Caco-2 (cell line): Measurements from ENCODE around the gene CDKL4. TPM values are rescaled to one million over a fixed set of nuclear protein-coding genes. Genes with fewer than 3 reads are reported as not detected.
"Not testable (repeated sequence)": the region's sequence is repeated elsewhere in the genome, so short reads cannot be mapped to it uniquely, and the experiment has no call there.

Experiments
- BruUV-seq: library from RNA; stranded (reverse); fragments of 400-500 nt; replicated peaks from 2 replicates; lab custom pipeline; 2021; lab: Mats Ljungman, UMichigan
- CTCF ChIA-PET: fragments of 300-600 bp; sonication (Branson Sonifier 250); formaldehyde crosslinking; loops from one replicate; lab custom pipeline; 2022; ENCODE audit warnings: antibody characterized with exemption; lab: Charles Lee
- POLR2A ChIA-PET: fragments of 300-600 bp; sonication (Branson Sonifier 250); formaldehyde crosslinking; loops from one replicate; lab custom pipeline; 2022; ENCODE audit warnings: antibody characterized with exemption; lab: Charles Lee
- DNase-seq, 2 experiments: peaks; one replicate each; pipeline versions ENCODE4 v3.0.0 to v3.0.0-alpha.2; 2020 to 2022
- H3K27me3 ChIP-seq: replicated peaks from 2 replicates; pipeline ENCODE4 v1.6.0; 2011; ENCODE audit warnings: low read length; ENCODE audit not compliant: control insufficient read depth, insufficient read depth
- H3K36me3 ChIP-seq: 2 replicates; pipeline ENCODE4 v1.5.1; 2011; ENCODE audit warnings: low read length; ENCODE audit not compliant: control insufficient read depth, insufficient read depth
- H3K4me1 ChIP-seq: fragments of 250-450 bp; sonication (Bioruptor Pico); 2 replicates; pipeline ENCODE4 v1.5.1; 2020; ENCODE audit warnings: mild to moderate bottlenecking
- H3K4me3 ChIP-seq: 2 replicates; pipeline ENCODE4 v1.5.1; 2011; ENCODE audit warnings: low read depth, mild to moderate bottlenecking, control low read depth, low read length
- H3K9me3 ChIP-seq: fragments of 250-450 bp; sonication (Bioruptor Pico); 2 replicates; pipeline ENCODE4 v1.5.1; 2020; ENCODE audit warnings: mild to moderate bottlenecking, moderate library complexity
- H3K27ac Mint-ChIP-seq: one replicate; pipeline ENCODE4 v1.8.0; 2022; ENCODE audit warnings: mixed read lengths; ENCODE audit not compliant: unreplicated experiment
- H3K27me3 Mint-ChIP-seq: one replicate; pipeline ENCODE4 v1.8.0; 2022; ENCODE audit warnings: mixed read lengths; ENCODE audit not compliant: insufficient read depth, unreplicated experiment
- H3K36me3 Mint-ChIP-seq: one replicate; pipeline ENCODE4 v1.8.0; 2022; ENCODE audit warnings: mild to moderate bottlenecking, mixed read lengths; ENCODE audit not compliant: insufficient read depth, unreplicated experiment
- H3K4me1 Mint-ChIP-seq: one replicate; pipeline ENCODE4 v1.8.0; 2022; ENCODE audit warnings: low read depth, mixed read lengths; ENCODE audit not compliant: unreplicated experiment
- H3K4me3 Mint-ChIP-seq: one replicate; pipeline ENCODE4 v1.8.0; 2022; ENCODE audit warnings: mild to moderate bottlenecking, moderate library complexity, mixed read lengths; ENCODE audit not compliant: unreplicated experiment
- H3K9me3 Mint-ChIP-seq: one replicate; pipeline ENCODE4 v1.8.0; 2022; ENCODE audit warnings: mixed read lengths; ENCODE audit not compliant: unreplicated experiment
- intact Hi-C: fragments of 100-400 bp; cut with micrococcal nuclease; formaldehyde crosslinking; loops from one replicate; pipeline ENCODE4 v1.10.0; 2022; ENCODE audit not compliant: unreplicated experiment
- total RNA-seq: library from RNA; stranded (reverse); gene quantifications from 2 replicates; pipeline ENCODE4 v1.2.3, GENCODE V29; 2022
- TF ChIP-seq, protein P1 (sequence below), 2 experiments: fragments of 200-600 bp in 1 of 2; IDR thresholded peaks; 1 replicate in 1 of 2; 2 replicates in 1 of 2; pipeline versions ENCODE4 v1.5.1 to v1.8.0; 2011 to 2022; ENCODE audit warnings: antibody characterized with exemption in 1 of 2, control low read depth in 1 of 2, inconsistent platforms in 1 of 2, low read depth in 1 of 2, low read length in 1 of 2, mild to moderate bottlenecking in 1 of 2, moderate library complexity in 1 of 2; ENCODE audit not compliant: insufficient read depth in 1 of 2, severe bottlenecking in 1 of 2, unreplicated experiment in 1 of 2

CDKL4 gene
- total RNA-seq, 1 experiment from 2014 or later = 1.4 TPM

DNA sequence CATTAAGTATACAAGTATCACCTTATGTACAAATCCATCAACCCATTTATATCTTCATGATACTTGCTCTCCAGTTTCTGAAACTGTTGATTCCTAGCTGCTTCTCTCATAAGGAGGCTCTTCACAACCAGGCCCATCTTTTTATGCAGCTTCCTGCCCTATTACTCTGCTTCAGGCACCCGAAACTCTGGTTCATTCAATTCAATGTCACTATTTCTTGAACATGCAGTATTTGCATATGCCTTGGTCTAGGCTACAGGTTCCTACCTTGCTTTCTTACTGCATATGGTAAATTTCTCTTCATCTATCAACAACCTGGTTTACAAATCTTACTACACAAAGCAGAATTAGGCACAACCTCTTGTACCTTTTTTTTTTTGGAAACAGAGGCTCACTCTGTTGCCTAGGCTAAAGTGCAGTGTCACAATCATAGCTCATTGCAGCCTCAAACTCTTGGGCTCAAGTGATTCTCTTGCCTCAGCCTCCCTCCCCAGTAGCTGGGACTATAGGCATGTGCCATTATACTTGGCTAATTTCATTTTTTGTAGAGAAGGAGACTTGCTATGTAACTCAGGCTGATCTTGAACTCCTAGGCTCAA lies 2.7 kb upstream of the CDKL4 start:
- Histone ChIP-seq H3K4me3 (no peak overlapping the region), H3K9me3 (0 out of 2 replicates have a peak, but pooled peaks cover 6% of the 10 kb centered on the region), H3K36me3 (peaks cover 1% of the 10 kb centered on the region), H3K4me1 (no peaks in the 10 kb centered on the region), H3K27me3 (no peaks in the 10 kb centered on the region)
- H3K27me3 Mint-ChIP-seq = no peaks in the 10 kb centered on the region
- peaks cover 27% of the 10 kb centered on the region for H3K36me3 Mint-ChIP-seq
- DNase-seq = no peak
- ChIA-PET POLR2A (no interaction called here), CTCF (no interaction called here)
- TF ChIP-seq, protein P1, sequence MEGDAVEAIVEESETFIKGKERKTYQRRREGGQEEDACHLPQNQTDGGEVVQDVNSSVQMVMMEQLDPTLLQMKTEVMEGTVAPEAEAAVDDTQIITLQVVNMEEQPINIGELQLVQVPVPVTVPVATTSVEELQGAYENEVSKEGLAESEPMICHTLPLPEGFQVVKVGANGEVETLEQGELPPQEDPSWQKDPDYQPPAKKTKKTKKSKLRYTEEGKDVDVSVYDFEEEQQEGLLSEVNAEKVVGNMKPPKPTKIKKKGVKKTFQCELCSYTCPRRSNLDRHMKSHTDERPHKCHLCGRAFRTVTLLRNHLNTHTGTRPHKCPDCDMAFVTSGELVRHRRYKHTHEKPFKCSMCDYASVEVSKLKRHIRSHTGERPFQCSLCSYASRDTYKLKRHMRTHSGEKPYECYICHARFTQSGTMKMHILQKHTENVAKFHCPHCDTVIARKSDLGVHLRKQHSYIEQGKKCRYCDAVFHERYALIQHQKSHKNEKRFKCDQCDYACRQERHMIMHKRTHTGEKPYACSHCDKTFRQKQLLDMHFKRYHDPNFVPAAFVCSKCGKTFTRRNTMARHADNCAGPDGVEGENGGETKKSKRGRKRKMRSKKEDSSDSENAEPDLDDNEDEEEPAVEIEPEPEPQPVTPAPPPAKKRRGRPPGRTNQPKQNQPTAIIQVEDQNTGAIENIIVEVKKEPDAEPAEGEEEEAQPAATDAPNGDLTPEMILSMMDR (IDR thresholded peaks at IDR 0.05; ENCODE audit: insufficient read depth in 1 of 2, low read depth in 1 of 2, low read length in 1 of 2, severe bottlenecking in 1 of 2, unreplicated experiment in 1 of 2) = no peak
- no peaks in the 10 kb centered on the region for H3K4me1 Mint-ChIP-seq
- no peaks in the 10 kb centered on the region for H3K9me3 Mint-ChIP-seq
- H3K4me3 Mint-ChIP-seq = no peak overlapping the region
- intact Hi-C loops = no loop called here
- no peak overlapping the region for H3K27ac Mint-ChIP-seq
- BruUV-seq = no TSS peak

GRCh38 chr2:39244963-39245625 lies 1.3 kb upstream of the CDKL4 start:
- intact Hi-C loops, CTCF ChIA-PET, H3K9me3 ChIP-seq, POLR2A ChIA-PET, H3K27me3 Mint-ChIP-seq, H3K27ac Mint-ChIP-seq, H3K4me3 ChIP-seq, H3K4me1 Mint-ChIP-seq, H3K27me3 ChIP-seq, H3K4me1 ChIP-seq, H3K36me3 ChIP-seq, H3K9me3 Mint-ChIP-seq, BruUV-seq, DNase-seq, H3K4me3 Mint-ChIP-seq: not testable (repeated sequence)
- peaks cover 21% of the 10 kb centered on the region for H3K36me3 Mint-ChIP-seq

- peaks cover 21% of the 10 kb centered on the region for H3K36me3 Mint-ChIP-seq
- H3K4me1 Mint-ChIP-seq, H3K36me3 ChIP-seq, BruUV-seq, DNase-seq, POLR2A ChIA-PET, H3K4me1 ChIP-seq, H3K4me3 Mint-ChIP-seq, H3K27me3 Mint-ChIP-seq, CTCF ChIA-PET, intact Hi-C loops, H3K27me3 ChIP-seq, H3K27ac Mint-ChIP-seq, H3K4me3 ChIP-seq, H3K9me3 ChIP-seq, H3K9me3 Mint-ChIP-seq: not testable (repeated sequence)
Observed at GRCh38 chr2:39244241-39244862, 582 bp upstream of the CDKL4 start.

GRCh38 chr2:39241588-39241987 lies 2.2 kb downstream of the CDKL4 start:
- Mint-ChIP-seq H3K27ac (no peak overlapping the region), H3K9me3 (peaks cover under 1% of the 10 kb centered on the region), H3K4me1 (no peaks in the 10 kb centered on the region), H3K27me3 (no peaks in the 10 kb centered on the region), H3K4me3 (no peak overlapping the region), H3K36me3 (peaks cover 15% of the 10 kb centered on the region)
- H3K9me3 ChIP-seq = no peaks in the 10 kb centered on the region
- POLR2A ChIA-PET = no interaction called here
- no peaks in the 10 kb centered on the region for H3K36me3 ChIP-seq
- CTCF ChIA-PET = interaction anchor here (0.6 to 1.1 kb wide), 2 partner anchors 294 to 453 kb away, joined by 3 read pairs; no protein-coding TSS in a partner anchor
- DNase-seq = no peak
- BruUV-seq = no TSS peak
- intact Hi-C loops = no loop called here
- H3K4me3 ChIP-seq = no peak overlapping the region
- TF ChIP-seq, protein P1 (IDR thresholded peaks at IDR 0.05; ENCODE audit: insufficient read depth in 1 of 2, low read depth in 1 of 2, low read length in 1 of 2, severe bottlenecking in 1 of 2, unreplicated experiment in 1 of 2) = no peak
- no peaks in the 10 kb centered on the region for H3K4me1 ChIP-seq
- H3K27me3 ChIP-seq = no peaks in the 10 kb centered on the region
